SU-DHL-6 (cell line): Measurements from ENCODE around the gene EXOC4.

Source experiments
- H2AFZ ChIP-seq: fragments of 200-600 bp; sonication (generic); 2 replicates; pipeline ENCODE4 v1.6.1; 2014; ENCODE audit warnings: low read depth, mild to moderate bottlenecking, moderate library complexity, mixed read lengths, antibody characterized with exemption, low read length; ENCODE audit not compliant: severe bottlenecking
- H3F3A ChIP-seq: fragments of 200-600 bp; shearing (Covaris generic); 2 replicates; pipeline ENCODE4 v1.6.0; 2016; ENCODE audit warnings: antibody characterized with exemption, mild to moderate bottlenecking; ENCODE audit not compliant: insufficient read depth
- H3K27ac ChIP-seq: fragments of 200-600 bp; sonication (generic); 2 replicates; pipeline ENCODE4 v1.5.1; 2016; ENCODE audit warnings: low read depth, mild to moderate bottlenecking, low read length, moderate library complexity, mixed read lengths
- H3K27me3 ChIP-seq: fragments of 200-600 bp; sonication (generic), shearing (Covaris generic); 2 replicates; pipeline ENCODE4 v1.6.0; 2014; ENCODE audit warnings: mild to moderate bottlenecking, low read length
- H3K36me3 ChIP-seq: fragments of 200-600 bp; sonication (generic); 2 replicates; pipeline ENCODE4 v1.6.1; 2014; ENCODE audit warnings: mild to moderate bottlenecking, low read length, mixed read lengths
- H3K4me2 ChIP-seq: fragments of 300-600, 200-600 bp; shearing (Covaris generic), sonication (generic); 2 replicates; pipeline ENCODE4 v1.6.0; 2014; ENCODE audit warnings: low read length, low read depth, mild to moderate bottlenecking; ENCODE audit not compliant: poor library complexity, severe bottlenecking
- H3K4me3 ChIP-seq: fragments of 200-600 bp; sonication (generic); 2 replicates; pipeline ENCODE4 v1.5.1; 2014; ENCODE audit warnings: antibody characterized with exemption, low read length, mild to moderate bottlenecking, mixed read lengths; ENCODE audit not compliant: insufficient read depth, poor library complexity, severe bottlenecking
- H3K79me2 ChIP-seq: fragments of 200-600 bp; sonication (generic); 2 replicates; pipeline ENCODE4 v1.6.1; 2014; ENCODE audit warnings: mild to moderate bottlenecking, low read length, moderate library complexity; ENCODE audit not compliant: insufficient read depth
- H3K9ac ChIP-seq: fragments of 200-600 bp; sonication (generic); 2 replicates; pipeline ENCODE4 v1.7.0; 2014; ENCODE audit warnings: mild to moderate bottlenecking, low read length
- H3K9me2 ChIP-seq: fragments of 200-600 bp; sonication (generic); replicated peaks from 2 replicates; pipeline ENCODE4 v1.6.1; 2014; ENCODE audit warnings: low read length; ENCODE audit not compliant: insufficient read depth
- H3K9me3 ChIP-seq: fragments of 200-600 bp; sonication (generic); 2 replicates; pipeline ENCODE4 v1.6.1; 2014; ENCODE audit warnings: low read length, mixed read lengths; ENCODE audit not compliant: insufficient read depth
- H4K20me1 ChIP-seq: fragments of 200-600 bp; sonication (generic); 2 replicates; pipeline ENCODE4 v1.6.1; 2014; ENCODE audit warnings: low read depth, mild to moderate bottlenecking, antibody characterized with exemption, low read length, moderate library complexity, mixed read lengths
- EZH2phosphoT487 ChIP-seq: fragments of 200-600 bp; sonication (generic), shearing (Covaris generic); conservative IDR thresholded peaks from 2 replicates; pipeline ENCODE4 v1.6.1; 2018; ENCODE audit warnings: mild to moderate bottlenecking, antibody characterized with exemption, low read length, moderate library complexity, mixed read lengths
- TF ChIP-seq, protein P1 (sequence below): fragments of 200-600 bp; sonication (generic); IDR thresholded peaks from one replicate; pipeline ENCODE4 v1.5.1; 2017; ENCODE audit warnings: antibody characterized with exemption, mild to moderate bottlenecking, low read length, moderate library complexity; ENCODE audit not compliant: insufficient read depth, poor library complexity, severe bottlenecking

EXOC4 gene

DNA sequence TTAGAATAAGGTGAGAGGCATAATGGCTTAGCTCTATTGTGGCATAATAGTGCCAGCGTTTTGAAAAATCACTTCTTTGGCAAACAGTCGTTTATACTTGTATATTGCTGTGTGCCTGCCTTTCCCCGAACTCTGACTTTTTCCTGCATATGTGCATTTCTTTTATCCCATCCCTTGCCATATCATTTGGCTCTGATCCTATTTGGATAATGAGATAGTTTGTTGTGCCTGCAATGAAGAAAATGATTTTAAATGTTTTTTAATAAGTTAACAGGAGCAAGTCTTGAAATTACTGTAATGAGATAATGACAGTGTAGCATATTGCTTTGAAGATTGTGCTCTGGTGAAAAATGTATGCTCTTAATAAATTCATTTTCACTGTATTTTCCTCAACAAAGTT, 586.2 kb downstream of the EXOC4 start:
- Histone ChIP-seq H3K9me2 (no peaks in the 10 kb centered on the region), H4K20me1 (no peaks in the 10 kb centered on the region), H3K4me3 (no peak overlapping the region), H3K27ac (no peak overlapping the region), H3K27me3 (no peaks in the 10 kb centered on the region), H3K9me3 (no peaks in the 10 kb centered on the region), H3K9ac (no peak overlapping the region), H3K36me3 (no peaks in the 10 kb centered on the region), H3F3A (no peaks in the 10 kb centered on the region), H2AFZ (no peak overlapping the region), H3K4me2 (no peak overlapping the region), H3K79me2 (no peaks in the 10 kb centered on the region)
- TF ChIP-seq, protein P1, sequence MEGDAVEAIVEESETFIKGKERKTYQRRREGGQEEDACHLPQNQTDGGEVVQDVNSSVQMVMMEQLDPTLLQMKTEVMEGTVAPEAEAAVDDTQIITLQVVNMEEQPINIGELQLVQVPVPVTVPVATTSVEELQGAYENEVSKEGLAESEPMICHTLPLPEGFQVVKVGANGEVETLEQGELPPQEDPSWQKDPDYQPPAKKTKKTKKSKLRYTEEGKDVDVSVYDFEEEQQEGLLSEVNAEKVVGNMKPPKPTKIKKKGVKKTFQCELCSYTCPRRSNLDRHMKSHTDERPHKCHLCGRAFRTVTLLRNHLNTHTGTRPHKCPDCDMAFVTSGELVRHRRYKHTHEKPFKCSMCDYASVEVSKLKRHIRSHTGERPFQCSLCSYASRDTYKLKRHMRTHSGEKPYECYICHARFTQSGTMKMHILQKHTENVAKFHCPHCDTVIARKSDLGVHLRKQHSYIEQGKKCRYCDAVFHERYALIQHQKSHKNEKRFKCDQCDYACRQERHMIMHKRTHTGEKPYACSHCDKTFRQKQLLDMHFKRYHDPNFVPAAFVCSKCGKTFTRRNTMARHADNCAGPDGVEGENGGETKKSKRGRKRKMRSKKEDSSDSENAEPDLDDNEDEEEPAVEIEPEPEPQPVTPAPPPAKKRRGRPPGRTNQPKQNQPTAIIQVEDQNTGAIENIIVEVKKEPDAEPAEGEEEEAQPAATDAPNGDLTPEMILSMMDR: no peak
- no peak for TF ChIP-seq EZH2phosphoT487

DNA sequence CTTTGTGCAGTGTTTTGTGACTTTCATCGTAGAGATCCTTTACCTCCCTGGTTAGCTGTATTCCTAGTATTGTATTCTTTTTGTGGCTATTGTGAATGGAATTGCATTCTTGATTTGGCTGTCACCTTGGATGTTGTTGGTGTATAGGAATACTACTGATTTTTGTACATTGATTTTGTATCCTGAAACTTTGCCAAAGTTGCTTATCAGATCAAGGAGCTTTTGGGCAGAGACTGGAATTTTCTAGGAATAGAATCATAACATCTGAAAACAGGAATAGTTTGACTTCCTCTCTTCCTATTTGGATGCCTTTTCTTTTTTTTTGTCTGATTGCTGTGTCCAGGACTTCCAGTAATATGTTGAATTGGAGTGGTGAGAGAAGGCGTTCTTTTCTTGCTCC, 590.5 kb downstream of the EXOC4 start:
- Histone ChIP-seq H3K27ac (no peak overlapping the region), H3F3A (no peaks in the 10 kb centered on the region), H3K4me3 (no peak overlapping the region), H3K27me3 (no peaks in the 10 kb centered on the region), H3K4me2 (no peak overlapping the region), H2AFZ (no peak overlapping the region), H3K9me2 (no peaks in the 10 kb centered on the region), H3K9me3 (no peaks in the 10 kb centered on the region), H3K9ac (no peak overlapping the region), H4K20me1 (no peaks in the 10 kb centered on the region), H3K79me2 (no peaks in the 10 kb centered on the region), H3K36me3 (no peaks in the 10 kb centered on the region)
- TF ChIP-seq EZH2phosphoT487: no peak
- TF ChIP-seq, protein P1: no peak

DNA sequence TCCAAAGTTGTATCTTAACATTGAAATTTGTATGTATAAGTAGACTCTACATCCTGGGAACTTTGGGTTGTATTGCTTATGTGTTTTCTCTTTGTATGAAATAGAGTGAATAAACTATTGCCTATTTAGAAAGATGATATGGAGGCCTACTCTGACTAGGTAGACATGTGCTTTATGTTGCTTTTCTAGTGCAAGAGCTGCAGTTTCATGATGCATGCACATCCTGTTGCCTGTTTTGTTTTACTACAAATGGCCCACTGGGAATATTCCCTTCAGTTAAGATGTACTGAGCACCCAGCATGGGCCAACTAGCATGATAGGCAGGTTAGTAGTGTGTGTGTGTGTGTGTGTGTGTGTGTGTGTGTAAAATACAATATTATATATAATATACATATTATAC, 592.1 kb downstream of the EXOC4 start:
- no peak for TF ChIP-seq EZH2phosphoT487
- TF ChIP-seq, protein P1: no peak
- Histone ChIP-seq H2AFZ (no peak overlapping the region), H3K4me2 (no peak overlapping the region), H3K36me3 (no peaks in the 10 kb centered on the region), H3K4me3 (no peak overlapping the region), H3K27me3 (no peaks in the 10 kb centered on the region), H3K9ac (no peak overlapping the region), H4K20me1 (no peaks in the 10 kb centered on the region), H3K9me3 (no peaks in the 10 kb centered on the region), H3K9me2 (no peaks in the 10 kb centered on the region), H3K27ac (no peak overlapping the region), H3K79me2 (no peaks in the 10 kb centered on the region), H3F3A (no peaks in the 10 kb centered on the region)
